Measurements from ENCODE around the gene ACAD9.

ACAD9 gene

DNA sequence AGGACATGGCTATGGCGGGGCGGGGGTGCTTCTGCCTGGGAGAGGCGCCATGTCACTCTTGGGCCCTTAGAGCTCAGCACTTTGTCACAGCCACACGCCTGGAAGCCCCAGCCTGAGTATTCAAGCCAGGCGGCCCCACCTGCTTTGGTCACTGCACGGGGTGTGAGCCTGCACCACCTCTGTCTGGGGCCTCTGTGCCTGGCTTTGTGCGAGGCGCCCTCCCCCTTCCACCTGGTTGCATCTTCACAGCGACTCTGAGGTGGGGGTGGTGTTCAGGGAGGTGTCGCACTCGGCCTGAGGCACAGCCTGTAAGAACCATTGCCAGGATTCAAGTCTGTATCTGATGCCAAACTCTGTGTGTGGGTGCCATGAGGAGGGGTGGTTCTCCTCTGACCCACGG lies 24.1 kb downstream of the ACAD9 start:
- DNase-seq = no peak

DNA sequence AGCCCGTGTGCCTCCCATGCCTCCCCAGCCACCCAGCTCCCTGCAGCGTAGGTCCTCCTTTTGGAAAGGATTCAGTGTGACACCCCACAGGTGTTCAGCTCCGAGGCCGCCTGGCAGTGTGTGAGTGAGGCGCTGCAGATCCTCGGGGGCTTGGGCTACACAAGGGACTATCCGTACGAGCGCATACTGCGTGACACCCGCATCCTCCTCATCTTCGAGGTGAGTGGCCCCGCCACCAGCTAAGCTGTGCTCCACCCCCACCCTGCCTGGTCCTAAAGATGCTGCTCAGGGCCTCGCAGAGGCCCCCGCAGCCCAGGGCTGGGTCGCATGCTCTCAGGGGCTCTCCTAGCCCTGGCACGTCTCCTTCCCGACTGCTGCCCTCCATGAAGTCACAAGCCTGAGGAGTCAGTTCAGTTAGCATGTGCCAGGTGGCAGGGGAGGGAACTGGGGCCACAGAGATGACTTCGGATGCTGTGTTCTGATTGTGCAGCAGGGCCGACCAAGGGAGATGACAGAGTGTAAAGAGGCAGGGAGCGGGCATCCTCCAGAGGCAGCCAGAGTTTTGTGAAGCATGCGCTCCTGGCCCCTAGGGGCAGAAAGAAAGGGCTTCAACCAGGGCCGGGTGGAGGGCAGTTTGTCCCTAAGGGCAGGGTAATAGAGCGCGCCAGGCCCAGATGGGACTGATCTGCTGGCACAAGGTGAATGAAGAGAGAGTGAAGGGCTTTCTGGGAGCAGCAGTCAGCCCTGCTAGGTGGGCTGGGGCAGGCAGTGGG lies 26.8 kb downstream of the ACAD9 start:
- DNase-seq = no peak

DNA sequence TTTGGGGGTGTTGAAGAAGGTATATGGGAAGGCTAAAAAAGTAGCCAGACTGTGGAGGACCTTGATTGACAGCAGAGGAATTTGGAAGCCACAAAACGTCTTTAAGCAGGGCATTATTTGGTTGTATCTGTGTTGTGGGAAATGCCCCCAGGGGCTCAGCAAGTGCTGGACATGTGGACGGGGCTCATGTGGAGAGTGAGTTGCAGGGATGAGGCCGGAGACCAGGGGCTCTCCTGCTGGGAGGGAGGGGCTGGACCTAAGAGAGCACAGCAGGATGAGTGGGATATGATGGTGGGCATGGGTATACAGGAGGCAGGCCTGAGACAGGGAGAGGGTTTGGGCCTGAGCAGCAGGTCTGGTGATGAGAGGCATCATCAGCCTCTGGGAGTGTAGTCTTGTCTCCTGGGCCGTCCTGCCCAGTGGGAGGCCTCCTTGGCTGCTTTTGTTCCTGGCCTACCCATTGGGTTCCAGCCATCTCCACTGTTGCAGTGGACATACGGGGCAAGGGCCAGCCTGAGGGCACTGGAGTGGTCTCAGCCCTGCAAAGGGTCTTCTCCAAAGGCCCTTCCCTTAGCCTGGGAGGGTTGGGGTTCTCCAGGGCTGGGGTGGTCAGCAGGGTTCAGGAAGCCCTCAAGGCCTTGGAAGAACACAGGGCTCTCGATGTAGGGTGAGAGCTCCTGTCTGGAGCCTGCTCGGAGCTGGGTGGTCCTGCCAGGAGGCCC lies 27.5 kb downstream of the ACAD9 start:
- DNase-seq = no peak

DNA sequence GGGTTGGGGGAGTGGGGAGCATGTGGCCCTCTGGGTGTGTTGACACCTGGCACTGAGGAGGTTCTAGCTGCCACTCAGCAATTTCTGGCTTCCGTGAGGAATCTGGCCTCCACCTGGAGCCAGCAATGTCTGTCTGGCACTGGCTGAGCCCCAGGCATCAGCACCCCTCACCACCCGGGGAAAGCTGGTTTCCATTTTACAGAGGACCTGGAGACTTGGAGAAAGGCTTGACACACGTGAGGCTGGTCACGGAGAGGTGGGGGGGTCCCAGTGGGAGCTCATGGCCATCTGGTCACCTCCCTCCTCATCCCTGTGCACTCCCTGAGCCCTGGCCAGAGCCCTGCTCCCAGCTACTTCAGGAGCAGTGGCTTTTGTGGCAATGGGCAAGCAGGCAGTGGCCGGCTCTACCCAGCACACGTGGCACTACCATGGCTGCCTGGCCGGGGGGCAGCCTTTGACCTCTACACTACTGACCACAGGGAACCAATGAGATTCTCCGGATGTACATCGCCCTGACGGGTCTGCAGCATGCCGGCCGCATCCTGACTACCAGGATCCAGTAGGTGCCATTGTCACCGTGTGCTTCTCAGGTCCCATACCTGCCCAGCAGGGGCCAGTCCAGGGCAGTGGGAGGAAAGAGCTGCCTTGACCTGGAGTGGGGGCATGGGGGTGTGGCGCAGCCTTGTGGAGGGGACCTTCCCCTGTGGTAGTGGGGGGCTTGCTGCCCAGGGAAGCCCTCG lies 28.5 kb downstream of the ACAD9 start:
- no peak for DNase-seq

DNA sequence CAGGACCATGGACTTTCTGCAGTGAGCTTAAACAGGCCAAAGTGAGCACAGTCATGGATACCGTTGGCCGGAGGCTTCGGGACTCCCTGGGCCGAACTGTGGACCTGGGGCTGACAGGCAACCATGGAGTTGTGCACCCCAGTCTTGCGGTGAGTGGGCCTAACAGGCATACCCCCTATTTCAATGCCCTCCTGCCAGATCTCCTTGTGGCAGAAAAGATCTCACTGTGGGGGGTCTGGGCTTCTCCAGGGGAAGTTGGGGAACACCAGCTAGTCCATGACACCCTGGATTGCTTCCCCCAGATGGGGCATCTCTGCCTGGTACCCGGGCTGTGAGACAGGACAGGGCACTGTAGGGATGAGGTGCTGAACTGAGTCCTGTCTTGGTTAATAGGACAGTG lies 29.5 kb downstream of the ACAD9 start:
- no peak for DNase-seq

DNA sequence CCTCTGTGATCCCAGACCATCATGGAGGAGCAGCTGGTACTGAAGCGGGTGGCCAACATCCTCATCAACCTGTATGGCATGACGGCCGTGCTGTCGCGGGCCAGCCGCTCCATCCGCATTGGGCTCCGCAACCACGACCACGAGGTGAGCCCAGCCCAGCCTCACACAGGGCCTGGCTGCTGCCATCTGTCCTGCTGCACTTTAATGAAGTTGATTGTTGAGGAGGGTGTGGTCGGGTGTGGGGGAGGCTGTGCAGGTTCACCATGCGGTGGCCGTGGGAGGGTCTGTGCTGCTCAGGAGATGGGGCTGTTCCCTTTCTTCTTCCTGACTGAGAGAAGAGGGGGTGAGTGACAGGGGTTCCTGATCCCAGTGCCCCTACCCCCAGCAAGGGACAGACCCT lies 30.6 kb downstream of the ACAD9 start:
- DNase-seq = no peak

DNA sequence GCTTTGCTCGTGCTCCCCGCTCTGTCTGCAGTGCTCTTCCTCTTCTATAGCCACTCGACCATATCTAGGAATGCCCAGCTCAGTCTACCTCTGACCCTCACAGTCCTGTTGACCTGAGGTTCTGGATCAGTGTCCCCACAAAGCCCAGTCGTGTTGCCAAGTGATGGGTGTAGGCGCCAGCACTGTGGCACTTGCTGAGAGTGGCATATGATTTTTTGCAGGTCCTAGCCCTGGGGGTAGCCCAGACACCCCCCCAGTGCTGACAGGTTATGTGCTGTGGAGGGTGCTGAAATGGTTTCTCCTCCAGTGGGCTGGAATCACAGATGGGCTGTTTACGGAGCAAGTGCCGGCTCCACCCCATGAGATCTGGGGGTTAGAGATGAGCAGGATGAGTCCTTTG lies 32.5 kb downstream of the ACAD9 start:
- no peak for DNase-seq

DNA sequence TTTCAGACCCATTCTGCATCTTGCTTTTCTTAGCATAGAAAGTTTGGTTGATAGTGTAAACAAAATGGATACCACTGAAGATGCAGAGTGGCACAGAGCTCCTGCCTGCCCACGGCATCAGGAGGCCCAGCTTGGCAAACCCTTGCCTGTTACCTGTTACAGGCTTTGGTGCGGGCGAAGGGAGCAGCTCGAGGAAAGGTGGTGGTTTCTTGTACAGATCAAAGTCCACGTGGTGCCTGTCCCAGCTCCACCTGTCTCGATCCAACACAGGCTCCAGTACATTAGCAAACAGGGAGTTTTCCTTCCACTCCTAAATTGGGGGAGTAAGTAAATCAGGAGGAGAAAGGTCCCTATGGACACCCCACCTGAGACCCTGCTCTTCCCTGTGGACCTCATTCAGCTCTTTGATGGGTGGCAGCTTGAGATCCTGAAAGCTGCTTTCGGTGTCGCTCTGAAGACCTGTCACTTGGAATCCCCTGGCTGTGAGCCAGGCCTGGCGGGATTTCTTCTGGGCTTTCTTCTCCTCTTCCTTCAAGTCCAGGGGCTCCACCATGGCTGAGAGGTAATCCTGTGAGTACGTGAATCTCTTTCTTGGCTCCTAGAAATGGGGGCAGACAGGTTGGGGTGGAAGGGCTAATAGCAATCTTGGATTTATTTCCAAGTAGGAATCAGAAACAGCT lies 35.7 kb downstream of the ACAD9 start:
- DNase-seq = no peak

DNA sequence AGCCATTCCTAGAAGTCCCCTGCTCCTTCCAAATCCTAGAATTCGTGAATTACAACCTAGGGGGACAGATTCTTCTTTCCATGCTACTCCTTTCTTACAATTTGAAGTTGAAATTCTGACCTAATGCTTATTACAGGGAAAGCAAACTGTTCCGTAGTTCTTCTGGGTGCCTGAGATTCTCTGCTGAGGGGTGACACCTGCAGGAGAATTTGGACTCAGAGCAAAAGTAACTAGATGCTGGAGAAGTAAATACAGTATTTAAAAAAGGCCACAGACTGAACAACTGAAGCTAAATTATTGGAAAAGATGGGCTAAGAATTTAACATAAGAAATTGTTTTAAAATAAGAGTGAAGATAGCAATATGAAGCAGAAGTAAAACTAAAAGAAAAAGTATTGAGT lies 37.9 kb downstream of the ACAD9 start:
- DNase-seq = no peak

DNA sequence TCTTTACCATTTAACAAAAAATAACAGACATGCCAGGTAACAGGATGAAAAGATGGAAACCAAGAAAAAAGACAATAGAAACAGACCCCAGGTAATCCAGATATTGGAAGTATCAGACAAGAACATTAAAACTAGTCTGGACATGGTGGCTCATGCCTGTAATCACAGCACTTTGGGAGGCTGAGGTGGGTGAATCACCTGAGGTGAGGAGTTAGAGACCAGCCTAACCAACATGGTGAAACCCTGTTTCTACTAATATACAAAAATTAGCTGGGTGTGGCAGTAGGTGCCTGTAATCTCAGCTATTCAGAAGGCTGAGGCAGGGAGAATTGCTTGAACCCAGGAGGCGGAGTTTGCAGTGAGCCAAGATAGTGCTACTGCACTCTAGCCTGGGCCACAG lies 40.6 kb downstream of the ACAD9 start:
- DNase-seq = no peak

DNA sequence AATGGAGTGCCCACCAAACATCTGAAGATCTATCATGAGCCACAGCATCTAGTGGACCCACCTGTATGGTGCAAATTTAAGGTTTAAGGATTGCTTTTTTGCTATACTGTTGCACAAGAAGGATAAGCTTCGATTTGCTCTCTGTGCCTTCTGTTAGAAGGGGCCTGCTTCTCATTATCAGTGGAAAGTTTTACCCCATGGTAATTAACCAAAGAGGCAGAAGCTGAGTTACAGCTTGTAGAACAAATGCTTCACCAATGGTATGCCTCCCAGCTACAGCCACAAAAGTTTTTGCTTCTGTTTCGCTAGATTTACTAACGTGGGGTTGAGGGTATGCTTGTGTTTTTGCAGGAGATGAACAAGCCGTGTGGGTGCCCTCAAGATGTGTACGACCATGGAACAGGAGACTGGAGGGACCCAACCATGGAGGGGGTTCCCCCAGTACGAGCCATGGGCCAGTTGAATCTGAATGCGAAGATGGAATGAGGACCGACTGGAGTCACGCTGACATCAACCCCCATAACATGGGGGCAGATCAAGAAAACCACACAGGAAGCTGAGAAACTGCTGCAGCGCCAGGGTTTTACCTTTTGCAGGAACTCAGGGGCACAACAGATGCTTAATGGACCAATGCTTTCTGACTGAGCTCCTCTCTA lies 43.5 kb downstream of the ACAD9 start:
- DNase-seq = peak; percentile 79

DNA sequence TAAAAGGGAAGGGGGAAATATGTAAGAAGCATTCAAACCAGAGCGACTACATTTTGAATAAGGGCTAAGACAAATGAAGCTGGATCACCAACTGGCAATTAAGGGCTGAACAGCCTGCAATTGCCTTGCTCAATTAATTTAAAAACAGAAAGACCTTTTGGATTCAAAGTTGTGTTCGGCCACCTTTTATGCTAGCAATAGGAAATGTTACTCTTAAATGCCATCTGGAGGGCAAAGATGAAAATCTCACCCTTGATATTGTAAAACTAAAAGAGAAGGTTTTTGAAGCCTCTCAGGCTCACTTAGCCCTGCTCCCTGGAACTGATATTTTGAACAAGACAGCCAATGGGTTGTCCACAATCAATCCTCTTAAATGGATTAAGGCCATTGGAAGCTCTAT lies 44.2 kb downstream of the ACAD9 start:
- no peak for DNase-seq

DNA sequence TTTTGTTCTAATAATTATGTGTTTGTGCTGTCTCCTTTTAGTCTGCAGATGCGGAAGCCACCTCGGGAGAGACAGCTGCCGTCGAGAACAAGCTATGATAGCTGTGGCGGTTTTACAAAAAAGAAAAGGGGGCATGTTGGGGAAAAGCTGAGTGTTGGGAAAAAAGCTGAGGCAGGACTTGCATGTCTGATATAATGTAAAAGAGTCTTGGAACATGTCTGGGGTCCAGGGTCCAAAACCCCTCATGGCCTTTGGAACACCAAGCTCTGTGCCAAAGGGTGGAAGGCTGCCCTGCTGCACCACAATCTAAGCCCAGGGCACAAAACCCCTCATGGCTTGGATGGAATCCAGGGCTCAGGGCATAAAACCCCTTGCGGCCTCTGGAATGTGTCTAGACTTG lies 44.6 kb downstream of the ACAD9 start:
- DNase-seq = peak; percentile 58

DNA sequence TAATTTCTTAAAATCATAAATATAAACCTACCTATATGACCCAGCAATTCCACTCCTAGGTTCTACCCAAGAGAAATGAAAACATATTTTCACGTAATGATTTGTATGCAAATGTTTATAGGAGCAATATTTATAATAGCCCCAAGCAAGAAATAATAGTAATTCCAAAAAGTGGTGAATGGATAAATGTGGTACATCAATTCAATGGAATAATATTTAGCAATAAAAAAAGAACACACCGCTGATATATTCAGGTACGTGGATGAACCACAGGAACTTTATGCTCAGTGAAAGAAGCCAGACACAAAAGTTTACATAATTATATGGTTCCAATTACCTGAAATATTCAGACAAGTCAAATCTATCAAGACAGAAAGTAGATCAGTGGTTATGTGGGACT lies 49.9 kb downstream of the ACAD9 start:
- no peak for DNase-seq

DNA sequence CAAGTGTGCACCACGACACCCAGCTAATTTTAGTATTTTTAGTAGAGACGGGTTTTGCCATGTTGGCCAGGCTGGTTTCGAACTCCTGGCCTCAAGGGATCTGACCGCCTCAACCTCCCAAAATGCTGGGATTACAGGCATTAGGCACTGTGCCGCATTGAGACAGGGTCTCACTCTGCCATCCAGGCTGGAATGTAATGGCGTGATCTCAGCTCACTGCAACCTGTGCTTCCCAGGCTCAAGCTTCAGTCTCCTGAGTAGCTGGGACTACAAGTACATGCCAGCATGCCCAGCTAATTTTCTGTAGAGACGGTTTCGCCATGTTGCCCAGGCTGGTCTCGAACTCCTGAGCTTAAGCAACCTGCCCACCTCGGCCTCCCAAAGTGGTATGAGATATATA lies 51.6 kb downstream of the ACAD9 start:
- DNase-seq = peak; percentile 19

DNA sequence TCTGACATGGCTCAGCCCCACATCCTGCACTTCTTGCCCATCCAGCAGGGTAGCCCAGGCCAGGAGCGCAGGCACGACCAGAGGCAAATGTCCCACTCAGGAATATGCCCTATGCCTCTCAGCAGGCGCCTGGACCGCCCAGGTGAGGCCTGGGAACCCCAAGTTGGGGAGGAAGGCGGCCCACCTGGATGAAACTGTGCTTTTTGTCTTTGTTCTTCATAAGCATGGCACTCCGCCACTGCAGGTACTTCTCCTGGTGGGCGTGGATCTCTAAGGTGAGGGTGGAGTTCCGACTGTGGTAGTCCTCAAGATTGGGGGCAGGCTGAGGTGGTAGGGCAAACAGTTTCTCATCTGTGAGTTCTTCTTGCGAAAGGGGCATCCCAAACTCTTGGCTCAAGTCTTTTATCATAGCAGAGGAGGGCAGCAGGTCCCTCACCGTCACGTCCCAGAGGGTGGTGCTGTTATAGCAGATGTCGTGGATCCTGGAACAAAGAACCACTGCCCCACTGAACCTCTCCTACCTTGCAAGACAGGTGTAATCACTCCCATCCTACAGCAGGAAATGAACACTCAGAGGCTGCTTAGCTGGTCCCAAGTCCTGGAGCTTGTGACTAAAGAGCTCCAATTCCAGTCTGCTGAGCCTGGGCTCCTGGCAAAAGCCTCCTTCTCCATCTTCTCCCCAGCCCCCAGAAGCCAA lies 53.2 kb downstream of the ACAD9 start:
- no peak for DNase-seq

DNA sequence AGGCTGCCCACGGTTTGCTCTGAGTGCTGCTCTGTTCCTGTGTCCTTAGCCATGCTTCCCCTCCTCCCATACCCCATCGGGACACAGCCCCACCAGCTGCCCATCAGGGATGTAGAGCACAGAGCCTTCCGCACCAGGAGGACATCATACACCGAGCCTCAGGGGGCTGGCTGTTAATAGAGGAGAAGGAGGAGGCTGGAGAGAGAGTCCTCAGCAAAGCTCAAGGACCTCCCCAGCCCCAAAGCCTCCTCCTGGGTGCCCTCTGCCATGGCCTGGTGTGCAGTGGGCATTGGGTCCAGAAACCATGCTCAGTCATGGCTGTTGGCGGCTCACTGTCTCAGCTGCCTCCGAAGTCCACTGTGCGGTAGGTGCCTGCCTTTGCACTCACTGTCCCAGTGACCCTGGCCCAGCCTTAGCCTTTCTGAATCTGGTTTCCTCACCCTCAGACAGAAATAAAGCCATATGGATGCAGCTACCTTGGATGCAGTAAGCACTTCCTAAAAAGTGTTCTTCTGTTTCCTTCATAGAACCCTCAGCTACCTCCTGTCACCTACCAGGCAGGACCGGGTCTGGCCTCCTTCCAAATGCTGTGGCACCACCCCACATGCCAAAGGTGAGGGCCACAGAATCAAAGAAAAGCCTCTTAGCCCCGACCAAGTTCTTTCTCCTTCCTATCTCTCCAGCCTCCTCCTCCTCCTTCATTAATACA lies 53.9 kb downstream of the ACAD9 start:
- peak; percentile 28 for DNase-seq

DNA sequence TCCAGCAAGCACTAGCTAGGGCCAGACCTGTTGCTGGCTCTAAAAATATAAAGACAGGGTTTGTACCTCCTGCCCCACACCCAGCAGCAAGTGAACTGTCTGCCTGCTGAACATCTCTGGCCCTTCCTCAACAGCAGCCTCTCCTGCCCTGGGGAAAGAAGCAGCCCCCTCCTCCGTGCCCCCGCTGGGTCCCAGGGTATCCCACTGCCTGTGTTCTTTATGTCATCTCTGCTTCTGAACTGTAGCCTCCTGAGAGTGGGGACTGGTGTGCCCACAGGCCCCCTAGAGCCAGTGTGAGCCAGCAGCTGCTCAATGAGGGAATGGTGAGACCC lies 54.5 kb downstream of the ACAD9 start:
- peak; percentile 9 for DNase-seq

DNA sequence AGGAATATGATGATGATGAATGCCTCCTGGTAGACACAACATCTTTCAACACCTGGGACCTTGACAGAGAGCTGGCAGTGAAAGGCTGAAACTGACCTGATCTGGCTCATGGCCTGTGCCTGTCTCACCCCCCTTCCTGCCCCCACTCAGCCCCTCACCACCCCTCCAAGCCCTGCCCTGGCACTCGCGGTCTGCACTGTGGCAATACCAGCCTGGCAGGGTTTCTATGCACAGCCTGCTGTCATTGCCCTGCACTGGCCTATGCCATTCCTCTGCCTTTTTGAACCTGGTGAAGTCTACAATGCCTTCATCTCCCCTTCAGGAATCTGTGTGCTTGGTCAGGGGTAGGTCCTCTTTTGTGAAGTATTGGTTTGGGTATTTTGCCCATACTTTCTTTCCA lies 56.5 kb downstream of the ACAD9 start:
- DNase-seq = peak; percentile 26

DNA sequence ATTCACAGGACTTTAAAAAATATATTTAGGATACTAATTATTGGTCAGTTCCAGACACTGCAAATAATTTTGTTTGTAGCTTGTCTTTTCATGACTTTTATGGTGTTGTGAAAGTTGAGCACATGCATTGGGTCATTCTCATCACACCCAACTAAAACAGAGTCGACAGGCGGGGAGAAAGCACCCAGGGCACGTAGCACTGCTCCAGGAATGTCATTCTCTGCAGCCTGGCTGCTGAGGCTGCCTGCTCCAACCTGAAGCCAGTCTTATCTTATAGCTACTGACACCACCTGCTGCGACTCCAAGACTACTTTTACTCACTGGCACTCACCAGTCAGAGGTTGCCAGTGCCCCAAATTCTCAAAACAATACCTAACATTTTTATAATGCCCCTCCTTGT lies 56.9 kb downstream of the ACAD9 start:
- DNase-seq = peak; percentile 30

DNA sequence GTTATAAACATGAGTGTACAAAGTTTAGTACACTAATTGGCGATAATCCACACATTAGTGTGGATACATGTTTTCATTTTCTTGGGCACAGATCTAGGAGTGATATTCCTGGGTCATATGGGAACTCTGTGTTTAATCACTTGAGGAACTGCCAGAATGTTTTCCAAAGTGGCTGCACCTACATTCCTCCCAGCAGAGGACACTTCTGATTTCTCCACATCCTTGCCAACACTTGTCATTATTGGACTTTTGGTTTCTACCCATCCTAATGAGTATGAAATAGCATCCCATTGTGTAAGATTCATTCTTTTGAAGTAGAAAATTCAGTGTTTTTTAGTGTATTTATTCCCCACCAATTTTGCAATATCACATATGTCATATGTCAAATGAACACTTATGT lies 60.8 kb downstream of the ACAD9 start:
- no peak for DNase-seq
